ENCODE data around the gene NKTR. TPM values are rescaled to one million over a fixed set of nuclear protein-coding genes. Genes with fewer than 3 reads are reported as not detected.

NKTR gene
- total and polyA plus RNA-seq, 2 experiments from 2014 or later = 36.8 to 74.3 TPM

- Histone ChIP-seq H3K9me2 (replicated peaks; ENCODE audit: insufficient read depth) (no peaks in the 10 kb centered on the region), H3K9me3 (ENCODE audit: low read depth) (no peaks in the 10 kb centered on the region)
Measured at GRCh38 chr3:42686832-42687650, 86.6 kb downstream of the NKTR start.

DNA sequence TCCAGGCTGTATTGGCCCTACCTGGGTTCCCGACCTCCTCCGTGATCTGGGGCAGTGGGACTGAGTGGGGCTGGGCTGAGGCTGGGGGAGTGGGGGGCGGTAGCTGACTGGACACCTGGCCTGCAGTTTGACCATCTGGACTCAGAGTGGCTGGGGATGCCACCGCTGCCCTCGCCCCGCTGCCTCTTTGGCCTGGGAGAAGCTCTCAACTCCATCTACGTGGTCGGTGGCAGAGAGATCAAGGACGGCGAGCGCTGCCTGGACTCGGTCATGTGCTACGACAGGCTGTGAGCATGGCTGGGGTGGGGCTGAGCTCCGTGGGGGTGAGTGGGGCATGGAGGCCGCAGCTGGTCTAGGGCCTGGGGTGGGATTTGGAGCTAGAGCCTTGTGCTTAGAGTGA, 87.5 kb downstream of the NKTR start:
- Histone ChIP-seq H3K79me2 (no peaks in the 10 kb centered on the region), H3K27ac (no peak overlapping the region), H2AFZ (no peak overlapping the region), H3K9me3 (ENCODE audit: low read depth) (no peaks in the 10 kb centered on the region), H3K9me2 (replicated peaks; ENCODE audit: insufficient read depth) (no peaks in the 10 kb centered on the region), H4K20me1 (ENCODE audit: insufficient read depth, poor library complexity, severe bottlenecking) (no peaks in the 10 kb centered on the region), H3K4me3 (no peak overlapping the region), H3K4me2 (no peak overlapping the region), H3K36me3 (replicated peaks; ENCODE audit: insufficient read depth, low read depth) (no peaks in the 10 kb centered on the region), H3K27me3 (no peaks in the 10 kb centered on the region), H3K4me1 (ENCODE audit: insufficient read depth) (peaks cover 5% of the 10 kb centered on the region)
- TF ChIP-seq EZH2phosphoT487 (IDR thresholded peaks at IDR 0.05; ENCODE audit: low read depth, severe bottlenecking, unreplicated experiment) = no peak
- TF ChIP-seq, protein P1, sequence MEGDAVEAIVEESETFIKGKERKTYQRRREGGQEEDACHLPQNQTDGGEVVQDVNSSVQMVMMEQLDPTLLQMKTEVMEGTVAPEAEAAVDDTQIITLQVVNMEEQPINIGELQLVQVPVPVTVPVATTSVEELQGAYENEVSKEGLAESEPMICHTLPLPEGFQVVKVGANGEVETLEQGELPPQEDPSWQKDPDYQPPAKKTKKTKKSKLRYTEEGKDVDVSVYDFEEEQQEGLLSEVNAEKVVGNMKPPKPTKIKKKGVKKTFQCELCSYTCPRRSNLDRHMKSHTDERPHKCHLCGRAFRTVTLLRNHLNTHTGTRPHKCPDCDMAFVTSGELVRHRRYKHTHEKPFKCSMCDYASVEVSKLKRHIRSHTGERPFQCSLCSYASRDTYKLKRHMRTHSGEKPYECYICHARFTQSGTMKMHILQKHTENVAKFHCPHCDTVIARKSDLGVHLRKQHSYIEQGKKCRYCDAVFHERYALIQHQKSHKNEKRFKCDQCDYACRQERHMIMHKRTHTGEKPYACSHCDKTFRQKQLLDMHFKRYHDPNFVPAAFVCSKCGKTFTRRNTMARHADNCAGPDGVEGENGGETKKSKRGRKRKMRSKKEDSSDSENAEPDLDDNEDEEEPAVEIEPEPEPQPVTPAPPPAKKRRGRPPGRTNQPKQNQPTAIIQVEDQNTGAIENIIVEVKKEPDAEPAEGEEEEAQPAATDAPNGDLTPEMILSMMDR (IDR thresholded peaks at IDR 0.05; ENCODE audit: poor library complexity) = no peak
- no peak for TF ChIP-seq EZH2 (IDR thresholded peaks at IDR 0.05; ENCODE audit: borderline replicate concordance)
- no peak for DNase-seq (ENCODE audit: low spot score)
- 91% methylated on average over 13 of the region's 15 CpGs for WGBS (ENCODE audit: low lambda C conversion rate, missing lambda C conversion rate)

More at GRCh38 chr3:42686832-42687650, 86.6 kb downstream of the NKTR start:
- Histone ChIP-seq H3K36me3 (replicated peaks; ENCODE audit: insufficient read depth, low read depth) (no peaks in the 10 kb centered on the region), H3K27ac (no peak overlapping the region), H4K20me1 (ENCODE audit: insufficient read depth, poor library complexity, severe bottlenecking) (no peaks in the 10 kb centered on the region), H3K27me3 (no peaks in the 10 kb centered on the region), H3K4me2 (no peak overlapping the region), H2AFZ (no peak overlapping the region), H3K4me3 (no peak overlapping the region), H3K79me2 (no peaks in the 10 kb centered on the region), H3K4me1 (ENCODE audit: insufficient read depth) (peaks cover 5% of the 10 kb centered on the region)
- DNase-seq (ENCODE audit: low spot score) = no peak
- TF ChIP-seq EZH2phosphoT487 (IDR thresholded peaks at IDR 0.05; ENCODE audit: low read depth, severe bottlenecking, unreplicated experiment) (no peak), EZH2 (IDR thresholded peaks at IDR 0.05; ENCODE audit: borderline replicate concordance) (no peak)
- TF ChIP-seq, protein P1 (IDR thresholded peaks at IDR 0.05; ENCODE audit: poor library complexity) = no peak
- 94% methylated on average over 7 of the region's 7 CpGs for WGBS (ENCODE audit: low lambda C conversion rate, missing lambda C conversion rate)

- Histone ChIP-seq H3K27me3 (no peaks in the 10 kb centered on the region), H3K4me2 (no peak overlapping the region), H3K9me2 (replicated peaks; ENCODE audit: insufficient read depth) (no peaks in the 10 kb centered on the region), H3K27ac (no peak overlapping the region), H4K20me1 (ENCODE audit: insufficient read depth, poor library complexity, severe bottlenecking) (no peaks in the 10 kb centered on the region), H3K4me1 (ENCODE audit: insufficient read depth) (peaks cover 5% of the 10 kb centered on the region), H3K36me3 (replicated peaks; ENCODE audit: insufficient read depth, low read depth) (no peaks in the 10 kb centered on the region), H3K79me2 (no peaks in the 10 kb centered on the region), H2AFZ (no peak overlapping the region), H3K9me3 (ENCODE audit: low read depth) (no peaks in the 10 kb centered on the region), H3K4me3 (no peak overlapping the region)
- whole genome bisulfite sequencing (ENCODE audit: low lambda C conversion rate, missing lambda C conversion rate) = 89% methylated on average over 21 of the region's 22 CpGs
- DNase-seq (ENCODE audit: low spot score) = no peak
- TF ChIP-seq, protein P1 (IDR thresholded peaks at IDR 0.05; ENCODE audit: poor library complexity) = no peak
- TF ChIP-seq EZH2phosphoT487 (IDR thresholded peaks at IDR 0.05; ENCODE audit: low read depth, severe bottlenecking, unreplicated experiment) (no peak), EZH2 (IDR thresholded peaks at IDR 0.05; ENCODE audit: borderline replicate concordance) (no peak)
Measured at GRCh38 chr3:42688487-42689420, 88.3 kb downstream of the NKTR start.
